Stimulated activated CD8-positive, alpha-beta memory T cell treated with anti-CD3 and anti-CD28 coated beads, Interleukin-12 subunit alpha, Interleukin-12 subunit beta, amount 100 ng/mL, for 24 hours (primary cell): ENCODE data around the gene GRB10.
"Not testable (repeated sequence)": the region's sequence is repeated elsewhere in the genome, so short reads cannot be mapped to it uniquely, and the experiment has no call there.

Experiments
- DNase-seq: peaks from one replicate; pipeline ENCODE4 v3.0.0-alpha.2; 2020; ENCODE audit errors: extremely low read depth

The GRB10 gene

DNA sequence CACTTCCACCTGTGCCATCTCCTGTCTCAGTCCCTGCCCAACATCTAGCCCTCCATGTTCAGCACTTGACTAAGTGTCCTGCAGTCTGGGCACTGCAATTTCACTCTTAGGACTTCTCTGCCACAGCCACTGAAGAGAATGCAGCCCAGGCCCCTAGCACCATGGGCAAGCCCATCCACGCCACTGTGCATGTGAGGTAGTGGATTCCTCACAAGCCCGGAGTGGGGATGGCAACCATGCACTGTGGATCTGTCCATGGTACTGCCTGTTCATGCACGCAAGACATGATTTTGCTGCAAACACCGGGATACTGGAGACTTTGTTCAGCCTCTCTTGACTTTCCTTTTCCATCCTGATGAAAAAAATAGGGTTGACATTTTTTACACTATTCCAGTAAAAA lies 229.8 kb downstream of the GRB10 start:
- no peak for DNase-seq

DNA sequence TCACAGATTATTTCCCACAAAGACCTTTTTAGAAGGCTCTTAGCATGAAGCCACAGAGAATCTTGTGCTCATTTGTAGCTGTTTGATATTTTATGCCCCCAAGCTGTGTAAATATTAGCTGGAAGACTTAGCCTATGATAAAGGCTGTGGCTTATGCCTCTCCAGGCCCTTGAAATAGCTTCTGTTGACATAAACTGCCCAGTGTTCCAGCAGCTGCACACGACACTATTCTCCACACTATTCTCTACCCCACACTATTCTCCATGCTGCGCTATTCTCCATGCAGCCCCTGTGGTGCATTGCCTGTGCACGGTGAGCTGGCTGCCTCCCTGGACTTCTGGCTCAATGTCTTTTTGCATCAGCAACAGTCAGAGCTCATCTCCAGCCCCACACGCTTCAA lies 230.6 kb downstream of the GRB10 start:
- DNase-seq = no peak

DNA sequence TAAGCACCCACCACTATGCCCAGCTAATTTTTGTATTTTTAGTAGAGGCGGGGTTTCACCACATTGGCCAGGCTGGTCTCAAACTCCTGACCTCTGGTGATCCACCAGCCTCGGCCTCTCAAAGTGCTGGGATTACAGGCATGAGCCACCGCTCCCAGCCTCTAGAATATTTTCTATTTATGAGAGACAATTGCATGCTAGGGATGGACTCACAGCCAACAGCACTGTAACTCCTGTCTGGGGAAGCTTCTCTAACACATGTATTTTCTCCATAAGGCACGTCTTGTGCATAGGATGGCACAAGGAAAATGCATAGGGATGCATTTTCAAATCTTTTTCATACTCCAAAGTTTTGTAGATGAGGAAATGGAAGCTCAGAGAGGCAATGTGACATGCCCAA lies 237.1 kb downstream of the GRB10 start:
- not testable (repeated sequence) for DNase-seq

GRCh38 chr7:50544992-50545391 lies 237.7 kb downstream of the GRB10 start:
- DNase-seq = no peak

DNA sequence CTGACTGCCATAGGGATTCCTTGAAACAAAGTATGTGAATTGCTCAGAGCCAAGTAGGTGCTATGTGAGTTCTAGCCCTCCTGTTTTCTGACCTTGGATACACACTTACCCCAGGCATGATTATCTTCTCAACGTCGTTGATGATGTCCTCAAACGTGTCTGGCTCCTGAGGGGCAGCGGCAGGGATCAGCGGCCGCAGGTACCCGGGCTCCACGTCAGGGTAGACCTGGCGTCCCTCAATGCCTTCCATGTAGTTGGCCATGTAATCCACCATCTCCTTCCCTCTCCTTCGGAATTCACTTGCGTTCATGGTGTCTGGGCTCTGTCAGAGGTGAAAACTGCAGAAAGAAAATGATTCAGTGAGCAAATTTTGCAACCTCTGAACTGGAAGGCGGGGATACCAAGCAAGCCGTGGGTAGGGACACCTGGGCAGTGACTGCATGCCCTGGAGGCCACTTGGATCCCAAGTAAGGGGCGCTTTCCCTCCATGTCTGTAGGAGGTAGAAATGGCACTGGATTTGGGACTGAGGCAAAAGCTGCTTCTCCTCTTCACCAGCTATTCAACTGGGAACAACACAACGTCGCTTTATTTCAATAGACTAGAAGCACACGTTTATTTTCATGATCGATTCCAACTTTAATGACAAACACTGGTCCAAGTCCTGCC lies 238.8 kb downstream of the GRB10 start:
- DNase-seq = no peak

GRCh38 chr7:50542132-50542531 lies 240.6 kb downstream of the GRB10 start:
- DNase-seq = no peak

DNA sequence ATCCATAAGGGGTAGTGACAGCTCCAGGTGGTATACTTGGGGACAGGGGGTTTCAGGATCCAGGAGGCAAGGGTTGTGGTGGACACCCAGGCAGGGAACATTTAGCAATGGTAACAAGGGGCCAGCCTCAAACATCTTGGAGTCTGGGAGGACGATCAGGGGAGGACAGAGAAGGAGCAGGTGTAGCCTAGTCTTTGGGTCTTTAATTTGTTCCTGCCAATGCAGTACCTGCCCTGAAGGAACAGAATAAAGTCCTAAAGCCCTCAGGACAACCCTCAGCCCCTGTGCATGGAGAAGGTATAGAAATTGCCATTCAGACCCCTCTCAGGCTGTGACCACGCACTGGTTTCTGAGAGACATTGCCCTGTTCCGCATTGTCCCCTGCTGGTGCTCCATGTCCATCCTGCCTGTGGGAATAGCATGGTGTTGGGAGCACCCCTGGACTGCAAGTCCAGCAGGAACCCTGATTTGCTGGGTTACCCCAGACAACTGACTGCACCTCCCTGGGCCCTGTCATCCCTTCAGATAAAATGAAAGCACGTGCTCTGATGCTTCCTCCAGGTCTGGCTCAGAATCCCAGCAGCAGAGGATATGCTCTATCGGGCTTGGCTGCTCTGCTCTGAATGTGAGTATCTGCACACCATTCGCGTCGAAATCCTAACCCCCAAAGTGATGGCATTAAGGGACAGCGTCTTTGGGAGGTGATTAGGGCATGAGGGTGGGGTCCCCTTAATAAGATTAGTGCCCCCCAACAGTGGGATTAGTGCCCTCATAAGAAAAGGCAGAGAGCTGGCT lies 241.7 kb downstream of the GRB10 start:
- DNase-seq = no peak
